ENCODE results near the gene CCAR1.

GRCh38 chr10:68705548-68705947, 15.5 kb upstream of the CCAR1 start:
- TF ChIP-seq CTCF (IDR thresholded peaks at IDR 0.05) (no peak), ZFX (IDR thresholded peaks at IDR 0.05; ENCODE audit: borderline replicate concordance) (no peak)

All from 22Rv1 (cell line).